GM12801 (cell line): ENCODE results near the gene RNF126.

Experiments used
- CTCF ChIP-seq: IDR thresholded peaks from one replicate; pipeline ENCODE4 v1.5.1; 2011; ENCODE audit warnings: control low read depth; ENCODE audit not compliant: insufficient read length; ENCODE audit errors: extremely low read depth

RNF126 gene

GRCh38 chr19:679418-680286 is 16.6 kb upstream of the RNF126 start:
- TF ChIP-seq CTCF: no peak

DNA sequence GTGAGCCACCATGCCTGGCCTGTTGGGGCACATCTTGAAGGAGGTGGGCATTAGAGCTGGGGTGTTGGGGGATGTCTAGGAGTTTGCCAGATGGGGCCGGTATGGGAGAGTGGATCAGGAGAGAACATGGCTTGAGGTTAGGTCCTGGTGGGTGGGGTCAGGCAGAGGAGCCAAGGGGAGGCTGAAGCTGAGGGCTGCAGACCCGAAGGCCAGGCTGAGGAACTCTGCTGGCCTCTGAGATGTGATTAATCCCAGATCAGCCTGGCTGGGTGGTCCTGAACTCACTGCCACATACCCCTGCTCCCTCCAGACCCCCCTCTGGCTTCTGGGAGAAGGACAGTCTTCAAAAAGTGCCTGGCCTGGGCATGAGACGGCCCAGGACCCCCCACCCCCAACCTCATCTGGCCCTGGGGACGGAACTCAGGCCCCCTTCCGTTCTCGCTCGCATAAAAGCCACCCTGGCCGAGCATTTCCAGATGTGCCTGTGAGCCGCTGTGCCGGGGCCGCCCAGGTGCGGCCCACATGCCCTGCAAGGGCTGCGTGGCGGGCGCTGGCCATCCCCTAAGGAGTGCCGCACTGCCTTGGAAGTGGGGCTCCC is 15.9 kb upstream of the RNF126 start:
- TF ChIP-seq CTCF: no peak

DNA sequence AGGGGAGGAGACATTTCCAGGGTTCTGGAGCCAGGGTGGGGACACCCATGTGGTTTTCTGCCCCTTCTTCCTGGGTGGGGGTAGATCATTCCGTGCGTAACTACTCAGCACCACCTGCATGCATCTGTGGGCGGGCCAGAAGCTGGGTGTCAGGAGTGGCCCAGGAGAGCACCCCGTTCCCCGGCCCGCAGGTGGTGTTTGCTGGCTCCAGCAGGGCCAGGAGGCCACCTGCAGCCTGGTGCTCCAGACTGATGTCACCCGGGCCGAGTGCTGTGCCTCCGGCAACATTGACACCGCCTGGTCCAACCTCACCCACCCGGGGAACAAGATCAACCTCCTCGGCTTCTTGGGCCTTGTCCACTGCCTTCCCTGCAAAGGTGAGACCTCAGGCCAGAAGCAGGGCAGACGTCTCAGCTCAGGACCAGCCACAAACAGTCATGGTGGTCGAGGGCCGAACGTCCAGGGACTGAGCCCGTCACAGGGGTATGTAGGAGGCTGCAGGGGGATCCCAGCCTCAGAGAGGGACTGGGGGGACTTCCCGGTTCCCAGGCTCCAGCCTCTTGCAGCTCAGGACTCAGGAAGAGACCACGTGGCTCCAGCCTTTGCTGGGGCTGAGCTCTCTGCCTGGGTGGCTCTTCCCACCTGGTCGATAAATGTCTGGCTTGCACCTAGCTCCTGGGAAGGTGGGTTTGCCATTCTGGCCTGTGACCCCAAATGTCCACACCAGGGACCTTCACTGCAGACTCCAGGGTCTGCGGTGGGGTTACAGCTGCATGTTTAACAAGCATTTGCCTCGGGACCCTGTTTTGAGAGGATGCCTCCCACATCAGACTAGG is 14.8 kb upstream of the RNF126 start:
- TF ChIP-seq CTCF: no peak

GRCh38 chr19:677201-677600 is 14.2 kb upstream of the RNF126 start:
- TF ChIP-seq CTCF: no peak

- TF ChIP-seq CTCF: no peak
Observed at GRCh38 chr19:676339-677105, 13.5 kb upstream of the RNF126 start, which contains the start of gene FSTL3. Gene FSTL3, plus strand, starts transcription at chr19:676392. Its CDS starts 32 bp downstream, at chr19:676424.

DNA sequence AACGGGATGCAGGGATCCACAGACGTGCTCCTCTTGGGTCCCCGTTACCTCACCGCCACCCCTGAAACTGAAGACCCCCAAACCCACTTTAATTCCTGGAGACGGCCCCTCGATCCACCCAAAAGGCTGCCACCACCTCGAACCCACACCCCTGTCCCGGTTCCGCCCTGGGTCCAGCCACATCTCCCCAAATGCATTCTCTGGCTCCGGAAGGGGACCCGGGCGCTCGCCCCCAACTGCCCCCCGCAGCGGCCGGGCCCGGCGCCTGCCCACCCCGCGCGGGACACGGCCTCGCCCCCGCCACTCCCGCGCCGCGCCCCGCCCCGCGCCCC is 13.0 kb upstream of the RNF126 start:
- no peak for TF ChIP-seq CTCF
